B cell (primary cell): Measurements from ENCODE around the gene REN.

Source experiments
- EZH2 ChIP-seq: IDR thresholded peaks from 2 replicates; pipeline ENCODE4 v1.6.1; 2012; ENCODE audit warnings: borderline replicate concordance, low read depth, mild to moderate bottlenecking, moderate library complexity, low read length; ENCODE audit not compliant: insufficient read depth, poor library complexity, severe bottlenecking
- TF ChIP-seq, protein P1 (sequence below): fragments of 200-600 bp; IDR thresholded peaks from one replicate; pipeline ENCODE4 v1.8.0; 2022; ENCODE audit warnings: antibody characterized with exemption, mild to moderate bottlenecking

DNA sequence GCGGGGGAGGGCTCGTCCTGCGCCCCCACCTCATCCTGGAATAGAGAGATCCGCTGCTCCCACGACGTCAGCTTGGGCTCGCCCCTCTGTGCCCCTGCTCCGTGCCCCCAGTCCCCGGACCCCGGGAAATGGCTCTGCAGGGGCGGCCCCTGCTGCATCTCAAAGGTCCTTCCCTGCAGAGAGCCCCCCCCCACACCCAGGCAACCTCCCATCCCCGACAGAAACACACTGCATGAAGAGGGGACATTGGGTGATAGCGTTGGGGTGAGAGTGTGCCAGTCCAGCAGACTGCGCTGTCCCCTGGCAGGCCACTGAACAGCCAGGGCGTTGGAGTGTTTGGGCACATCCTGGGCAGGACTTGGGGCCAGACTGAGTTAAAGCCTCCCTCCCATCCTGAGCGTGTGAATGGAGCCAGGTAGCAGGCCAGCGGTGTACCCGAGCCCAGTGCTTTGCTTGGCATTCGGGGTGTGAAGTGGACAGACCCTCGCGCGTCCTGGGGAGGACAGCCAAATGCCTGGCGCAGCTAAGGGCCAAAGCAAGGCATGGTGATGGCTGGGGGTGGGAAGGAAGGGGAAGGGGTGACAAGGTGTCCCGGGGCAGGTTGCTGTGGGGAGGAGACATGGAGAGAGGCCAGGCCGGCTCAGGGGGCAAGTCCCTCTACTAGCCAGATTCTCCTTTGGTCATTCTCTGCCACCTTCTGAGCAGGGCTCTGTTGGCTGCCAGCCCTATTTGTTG, 13.7 kb downstream of the REN start:
- TF ChIP-seq EZH2: no peak
- TF ChIP-seq, protein P1, sequence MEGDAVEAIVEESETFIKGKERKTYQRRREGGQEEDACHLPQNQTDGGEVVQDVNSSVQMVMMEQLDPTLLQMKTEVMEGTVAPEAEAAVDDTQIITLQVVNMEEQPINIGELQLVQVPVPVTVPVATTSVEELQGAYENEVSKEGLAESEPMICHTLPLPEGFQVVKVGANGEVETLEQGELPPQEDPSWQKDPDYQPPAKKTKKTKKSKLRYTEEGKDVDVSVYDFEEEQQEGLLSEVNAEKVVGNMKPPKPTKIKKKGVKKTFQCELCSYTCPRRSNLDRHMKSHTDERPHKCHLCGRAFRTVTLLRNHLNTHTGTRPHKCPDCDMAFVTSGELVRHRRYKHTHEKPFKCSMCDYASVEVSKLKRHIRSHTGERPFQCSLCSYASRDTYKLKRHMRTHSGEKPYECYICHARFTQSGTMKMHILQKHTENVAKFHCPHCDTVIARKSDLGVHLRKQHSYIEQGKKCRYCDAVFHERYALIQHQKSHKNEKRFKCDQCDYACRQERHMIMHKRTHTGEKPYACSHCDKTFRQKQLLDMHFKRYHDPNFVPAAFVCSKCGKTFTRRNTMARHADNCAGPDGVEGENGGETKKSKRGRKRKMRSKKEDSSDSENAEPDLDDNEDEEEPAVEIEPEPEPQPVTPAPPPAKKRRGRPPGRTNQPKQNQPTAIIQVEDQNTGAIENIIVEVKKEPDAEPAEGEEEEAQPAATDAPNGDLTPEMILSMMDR: no peak
